Measurements from ENCODE around the gene PLXDC1. TPM values are rescaled to one million over a fixed set of nuclear protein-coding genes. Genes with fewer than 3 reads are reported as not detected.

The PLXDC1 gene
- total and polyA plus RNA-seq, 2 of the 13 experiments (the other 11 are each of a cell fraction or from before 2014, with no cell fraction given): not detected

- TF ChIP-seq SNAI1 (CRISPR knock-in tag; IDR thresholded peaks at IDR 0.05; ENCODE audit: borderline replicate concordance) (no peak), CREB3 (CRISPR knock-in tag; IDR thresholded peaks at IDR 0.05) (no peak), SAP130 (CRISPR knock-in tag; IDR thresholded peaks at IDR 0.05; ENCODE audit: low read depth) (peak; percentile 32; the same call in 1 of the 2 replicates), USF2 (IDR thresholded peaks at IDR 0.05; ENCODE audit: low read depth, low read length) (no peak), USF2 (CRISPR knock-in tag; IDR thresholded peaks at IDR 0.05; ENCODE audit: borderline replicate concordance) (no peak), ZNF629 (CRISPR knock-in tag; conservative IDR thresholded peaks at IDR 0.05) (no peak), SALL1 (CRISPR knock-in tag; IDR thresholded peaks at IDR 0.05) (peak; percentile 53), KAT7 (CRISPR knock-in tag; IDR thresholded peaks at IDR 0.05; ENCODE audit: borderline replicate concordance) (no peak), UBTF (CRISPR knock-in tag; IDR thresholded peaks at IDR 0.05) (no peak), TBX2 (CRISPR knock-in tag; IDR thresholded peaks at IDR 0.05; ENCODE audit: borderline replicate concordance) (peak; percentile 58; the same call in 1 of the 2 replicates), EED (CRISPR knock-in tag; IDR thresholded peaks at IDR 0.05) (0 out of 2 replicates have a peak, but pooled peaks have one; percentile 10), ELF3 (CRISPR knock-in tag; IDR thresholded peaks at IDR 0.05) (0 out of 2 replicates have a peak, but pooled peaks have one; percentile 10), NR2F6 (IDR thresholded peaks at IDR 0.05) (peak; percentile 38), NR2F6 (CRISPR knock-in tag; IDR thresholded peaks at IDR 0.05) (peak; percentile 38), ZBTB44 (CRISPR knock-in tag; IDR thresholded peaks at IDR 0.05) (no peak), RFXANK (CRISPR knock-in tag; IDR thresholded peaks at IDR 0.05) (no peak)
Measured at GRCh38 chr17:39101091-39101490, 50.3 kb downstream of the PLXDC1 start (continued).
